ENCODE measurements around the gene SPATA24. TPM values are rescaled to one million over a fixed set of nuclear protein-coding genes. Genes with fewer than 3 reads are reported as not detected.

The SPATA24 gene
- total and polyA plus RNA-seq, 2 experiments from 2014 or later, result 16.0 to 20.6 TPM

- Mint-ChIP-seq H3K4me1 (peaks cover 43% of the 10 kb centered on the region), H3K36me3 (ENCODE audit: low read depth) (no peaks in the 10 kb centered on the region; the same call in 2 of the 3 replicates), H3K27ac (no peak overlapping the region), H3K27me3 (ENCODE audit: insufficient read depth, low read depth, poor library complexity) (peaks cover 56% of the 10 kb centered on the region), H3K9me3 (no peaks in the 10 kb centered on the region), H3K4me3 (peak overlapping the region; percentile 86; the same call in 2 of the 3 replicates)
- Histone ChIP-seq H3K9me2 (ENCODE audit: insufficient read depth) (no peaks in the 10 kb centered on the region), H3K79me2 (replicated peaks; ENCODE audit: insufficient read depth) (no peaks in the 10 kb centered on the region), H2AFZ (peak overlapping the region; percentile 98), H3K36me3 (ENCODE audit: insufficient read depth) (no peaks in the 10 kb centered on the region), H3K27me3 (ENCODE audit: insufficient read depth) (peaks cover 44% of the 10 kb centered on the region), H3K4me1 (ENCODE audit: insufficient read depth) (peaks cover 16% of the 10 kb centered on the region), H3K4me3 (peak overlapping the region; percentile 81), H3K4me2 (peak overlapping the region; percentile 96), H3F3A (replicated peaks; ENCODE audit: low read depth) (peaks cover 25% of the 10 kb centered on the region), H4K20me1 (replicated peaks; ENCODE audit: insufficient read depth) (no peaks in the 10 kb centered on the region), H3K27ac (ENCODE audit: low read depth) (no peak overlapping the region)
- peak; percentile 26 for ATAC-seq
- DNase-seq (ENCODE audit: low spot score), result no peak
- no peak for TF ChIP-seq CREB1 (CRISPR knock-in tag; IDR thresholded peaks at IDR 0.05; ENCODE audit: low read depth)
- TF ChIP-seq ZNF331 (CRISPR knock-in tag; IDR thresholded peaks at IDR 0.05; ENCODE audit: low read depth), result no peak
- TF ChIP-seq STAT1 (IDR thresholded peaks at IDR 0.05; ENCODE audit: unreplicated experiment), result no peak
- no peak for TF ChIP-seq EZH2phosphoT487 (IDR thresholded peaks at IDR 0.05; ENCODE audit: unreplicated experiment)
- TF ChIP-seq REST (IDR thresholded peaks at IDR 0.05; ENCODE audit: unreplicated experiment), result no peak
- no peak for TF ChIP-seq EZH2 (IDR thresholded peaks at IDR 0.05; ENCODE audit: low read depth, unreplicated experiment)
- TF ChIP-seq ZNF462 (CRISPR knock-in tag; IDR thresholded peaks at IDR 0.05), result no peak
- TF ChIP-seq NANOG (IDR thresholded peaks at IDR 0.05; ENCODE audit: borderline replicate concordance), result no peak
- no peak for TF ChIP-seq POLR2AphosphoS5 (IDR thresholded peaks at IDR 0.05; ENCODE audit: low read depth)
- TF ChIP-seq ZNF114 (CRISPR knock-in tag; IDR thresholded peaks at IDR 0.05), result no peak
- TF ChIP-seq JUNB (IDR thresholded peaks at IDR 0.05; ENCODE audit: unreplicated experiment), result no peak
- TF ChIP-seq ETS1 (IDR thresholded peaks at IDR 0.05), result no peak
- TF ChIP-seq CTCF (conservative IDR thresholded peaks at IDR 0.05; ENCODE audit: low read depth in 2 of 2), result no peak
Observed at GRCh38 chr5:139392324-139392677, 11.6 kb downstream of the SPATA24 start.

All from GM23338 (cell line).